ENCODE results near the gene LRIG3. TPM values are rescaled to one million over a fixed set of nuclear protein-coding genes. Genes with fewer than 3 reads are reported as not detected.

The LRIG3 gene
- total and polyA plus RNA-seq, 2 of the 8 experiments (the other 6 are each of a cell fraction or from before 2014, with no cell fraction given): 6.5 to 9.1 TPM

- H3K4me2 ChIP-seq (ENCODE audit: insufficient read depth in 1 of 2, low read depth in 2 of 2, low read length in 2 of 2): no peak overlapping the region
- no peak overlapping the region for H3K9ac ChIP-seq (replicated peaks in 1 of 4; ENCODE audit: extremely low read depth in 1 of 4, low read depth in 3 of 4, low read length in 3 of 4)
- no peak overlapping the region for H3K4ac ChIP-seq (replicated peaks; ENCODE audit: insufficient read length, low read depth, low read length)
- no peaks in the 10 kb centered on the region for H3K79me1 ChIP-seq (ENCODE audit: low read depth, low read length)
- DNase-seq (ENCODE audit: low read depth in 1 of 2, low spot score in 2 of 2) (no peak), FAIRE-seq (no peak)
- no peaks in the 10 kb centered on the region for H3K9me3 ChIP-seq (ENCODE audit: insufficient read depth in 2 of 2, low read depth in 1 of 2, low read length in 1 of 2)
- H4K20me1 ChIP-seq (replicated peaks in 1 of 2; ENCODE audit: control insufficient read depth in 1 of 2, insufficient read depth in 2 of 2, low read length in 2 of 2): no peaks in the 10 kb centered on the region
- H3K27ac ChIP-seq (ENCODE audit: low read depth, low read length): no peak overlapping the region
- H2BK5ac ChIP-seq (ENCODE audit: low read depth, low read length): no peak overlapping the region
- ChIA-PET POLR2A (ENCODE audit: partially characterized antibody) (no interaction called here), CTCF (ENCODE audit: partially characterized antibody) (no interaction called here)
- H4K91ac ChIP-seq (replicated peaks; ENCODE audit: insufficient read length, low read length): no peak overlapping the region
- no peak overlapping the region for H2AK5ac ChIP-seq (ENCODE audit: low read depth, low read length)
- no peaks in the 10 kb centered on the region for H3K79me2 ChIP-seq (ENCODE audit: control insufficient read depth in 1 of 2, insufficient read depth in 2 of 2, low read length in 2 of 2)
- no peak overlapping the region for H3K4me3 ChIP-seq (ENCODE audit: extremely low read depth in 1 of 4, insufficient read depth in 2 of 4, low read depth in 3 of 4, low read length in 4 of 4)
- H2BK20ac ChIP-seq (ENCODE audit: low read length): no peak overlapping the region
- TF ChIP-seq NRF1 (IDR thresholded peaks at IDR 0.05; ENCODE audit: low read depth, low read length) (no peak), SP1 (IDR thresholded peaks at IDR 0.05; ENCODE audit: low read depth, low read length) (no peak), SIN3A (conservative IDR thresholded peaks at IDR 0.05 in 1 of 2, IDR thresholded peaks at IDR 0.05 in 1 of 2; ENCODE audit: low read depth in 1 of 2, low read length in 2 of 2) (no peak), FOSL1 (IDR thresholded peaks at IDR 0.05; ENCODE audit: insufficient read depth, low read depth, low read length) (no peak), TCF12 (IDR thresholded peaks at IDR 0.05; ENCODE audit: low read depth, low read length) (no peak), CBX5 (IDR thresholded peaks at IDR 0.05; ENCODE audit: low read depth, low read length) (no peak), KDM4A (IDR thresholded peaks at IDR 0.05; ENCODE audit: low read depth, low read length, severe bottlenecking) (no peak), JUND (IDR thresholded peaks at IDR 0.05; ENCODE audit: low read length) (no peak), POLR2A (IDR thresholded peaks at IDR 0.05; ENCODE audit: control extremely low read depth in 1 of 2, low read depth in 2 of 2, low read length in 2 of 2) (no peak), YY1 (IDR thresholded peaks at IDR 0.05; ENCODE audit: low read depth, low read length) (no peak), SP4 (IDR thresholded peaks at IDR 0.05; ENCODE audit: low read length) (no peak), CEBPB (IDR thresholded peaks at IDR 0.05; ENCODE audit: low read depth, low read length) (no peak), ATF3 (IDR thresholded peaks at IDR 0.05; ENCODE audit: insufficient read depth, low read depth, low read length) (no peak), CBX8 (IDR thresholded peaks at IDR 0.05; ENCODE audit: borderline replicate concordance, low read depth, low read length) (no peak)
- no peaks in the 10 kb centered on the region for H3K4me1 ChIP-seq (replicated peaks in 1 of 4; ENCODE audit: control insufficient read depth in 3 of 4, insufficient read depth in 4 of 4, low read length in 3 of 4)
- H2BK15ac ChIP-seq (ENCODE audit: low read length): no peak overlapping the region
- WGBS, 2 experiments (ENCODE audit: extremely low coverage in 1 of 2, insufficient coverage in 1 of 2, insufficient read length in 1 of 2, insufficient replicate concordance in 2 of 2, low coverage in 1 of 2, low lambda C conversion rate in 2 of 2, missing lambda C conversion rate in 1 of 2): 96% methylated on average over 3 of the region's 3 CpGs; no CpG with 5 or more reads in 1 of the 2 experiments
- no peak overlapping the region for H2BK120ac ChIP-seq (replicated peaks; ENCODE audit: low read depth, low read length)
- H3K23ac ChIP-seq (ENCODE audit: insufficient read length): no peak overlapping the region
- no peak overlapping the region for H2BK12ac ChIP-seq (ENCODE audit: low read depth, low read length)
- no peaks in the 10 kb centered on the region for H3K27me3 ChIP-seq (replicated peaks in 1 of 4; ENCODE audit: control insufficient read depth in 3 of 4, extremely low read depth in 1 of 4, insufficient read depth in 3 of 4, low read length in 3 of 4)
- no peaks in the 10 kb centered on the region for H3K36me3 ChIP-seq (ENCODE audit: control insufficient read depth in 2 of 4, insufficient read depth in 4 of 4, low read length in 3 of 4)
- H4K8ac ChIP-seq (ENCODE audit: extremely low read depth, insufficient read depth, low read length): no peak overlapping the region
- no peak overlapping the region for H2AFZ ChIP-seq (ENCODE audit: low read length)
- H3K18ac ChIP-seq (ENCODE audit: extremely low read depth, low read length): no peak overlapping the region
- no peaks in the 10 kb centered on the region for H3K23me2 ChIP-seq (ENCODE audit: low read depth, low read length)
- no peak overlapping the region for H4K5ac ChIP-seq (ENCODE audit: insufficient read length, low read depth, low read length)
- H3K56ac ChIP-seq (replicated peaks; ENCODE audit: insufficient read length, low read depth, low read length): no peak overlapping the region
- H3K14ac ChIP-seq (ENCODE audit: insufficient read length): no peak overlapping the region
Measured at GRCh38 chr12:58943079-58943478, 22.8 kb upstream of the LRIG3 start.
